GM06990 (cell line): Measurements from ENCODE around the gene FADS1.

Source experiments
- DNase-seq: peaks from one replicate; pipeline ENCODE4 v3.0.0-alpha.2; 2011; ENCODE audit not compliant: insufficient read length; ENCODE audit errors: extremely low read depth
- H3K27me3 ChIP-seq: replicated peaks from 2 replicates; pipeline ENCODE4 v1.6.0; 2011; ENCODE audit warnings: low read length; ENCODE audit not compliant: control insufficient read depth, insufficient read depth
- H3K36me3 ChIP-seq: 2 replicates; pipeline ENCODE4 v1.5.1; 2011; ENCODE audit warnings: low read length; ENCODE audit not compliant: control insufficient read depth, insufficient read depth
- H3K4me3 ChIP-seq: replicated peaks from 2 replicates; pipeline ENCODE4 v1.5.1; 2011; ENCODE audit warnings: low read depth, mild to moderate bottlenecking, control low read depth, low read length
- TF ChIP-seq, protein P1 (sequence below): IDR thresholded peaks from 2 replicates; pipeline ENCODE4 v1.5.1; 2011; ENCODE audit warnings: low read length, control low read depth, mild to moderate bottlenecking, inconsistent platforms; ENCODE audit not compliant: insufficient read depth, poor library complexity, severe bottlenecking

The FADS1 gene

DNA sequence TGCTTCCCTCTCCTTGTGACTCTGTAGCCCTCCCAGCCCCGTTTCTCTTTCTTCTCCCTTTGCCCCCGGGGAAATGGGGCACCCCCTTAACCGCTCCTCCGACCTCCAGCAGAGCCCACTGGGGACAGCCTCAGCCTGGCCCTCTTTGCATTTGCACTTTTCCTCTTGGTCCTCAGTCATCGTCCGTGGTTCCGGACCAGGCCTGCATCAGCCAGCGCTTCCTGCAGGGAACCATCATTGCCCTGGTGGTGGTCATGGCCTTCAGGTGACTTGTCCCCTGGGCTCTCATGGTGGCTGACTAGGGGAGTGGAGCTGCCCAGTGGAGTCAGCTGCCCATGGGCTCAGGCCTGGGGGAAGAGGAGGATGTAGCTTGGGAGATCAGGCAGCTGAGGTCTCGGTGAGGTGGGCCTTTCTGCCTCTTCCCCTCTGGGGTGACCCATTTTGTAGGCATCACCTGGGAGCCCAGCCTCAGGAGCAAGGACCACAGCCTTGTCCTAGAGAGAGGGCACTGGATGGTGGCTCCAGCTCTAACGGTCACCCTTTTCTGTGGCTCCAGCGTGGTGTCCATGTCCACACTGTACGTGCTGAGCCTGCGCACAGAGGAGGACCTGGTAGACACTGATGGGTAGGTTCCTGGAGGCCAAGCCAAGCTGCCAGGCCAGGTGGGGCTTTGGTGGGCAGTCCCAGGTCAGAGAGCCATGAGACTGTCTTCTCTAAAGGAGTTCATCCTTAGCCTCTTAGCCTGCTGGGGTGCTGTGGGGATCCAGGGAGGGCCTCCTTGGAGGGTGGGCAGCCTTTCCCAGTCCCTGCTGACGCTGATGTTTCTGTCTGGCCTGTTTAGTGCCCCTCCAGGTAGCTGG is 36.9 kb downstream of the FADS1 start:
- no peak for DNase-seq
- H3K27me3 ChIP-seq: no peaks in the 10 kb centered on the region
- no peak overlapping the region for H3K4me3 ChIP-seq
- no peaks in the 10 kb centered on the region; the same call in none of the 2 replicates for H3K36me3 ChIP-seq
- TF ChIP-seq, protein P1, sequence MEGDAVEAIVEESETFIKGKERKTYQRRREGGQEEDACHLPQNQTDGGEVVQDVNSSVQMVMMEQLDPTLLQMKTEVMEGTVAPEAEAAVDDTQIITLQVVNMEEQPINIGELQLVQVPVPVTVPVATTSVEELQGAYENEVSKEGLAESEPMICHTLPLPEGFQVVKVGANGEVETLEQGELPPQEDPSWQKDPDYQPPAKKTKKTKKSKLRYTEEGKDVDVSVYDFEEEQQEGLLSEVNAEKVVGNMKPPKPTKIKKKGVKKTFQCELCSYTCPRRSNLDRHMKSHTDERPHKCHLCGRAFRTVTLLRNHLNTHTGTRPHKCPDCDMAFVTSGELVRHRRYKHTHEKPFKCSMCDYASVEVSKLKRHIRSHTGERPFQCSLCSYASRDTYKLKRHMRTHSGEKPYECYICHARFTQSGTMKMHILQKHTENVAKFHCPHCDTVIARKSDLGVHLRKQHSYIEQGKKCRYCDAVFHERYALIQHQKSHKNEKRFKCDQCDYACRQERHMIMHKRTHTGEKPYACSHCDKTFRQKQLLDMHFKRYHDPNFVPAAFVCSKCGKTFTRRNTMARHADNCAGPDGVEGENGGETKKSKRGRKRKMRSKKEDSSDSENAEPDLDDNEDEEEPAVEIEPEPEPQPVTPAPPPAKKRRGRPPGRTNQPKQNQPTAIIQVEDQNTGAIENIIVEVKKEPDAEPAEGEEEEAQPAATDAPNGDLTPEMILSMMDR: no peak

- Histone ChIP-seq H3K4me3 (no peak overlapping the region), H3K36me3 (no peaks in the 10 kb centered on the region; the same call in 1 of the 2 replicates), H3K27me3 (no peaks in the 10 kb centered on the region)
- TF ChIP-seq, protein P1: no peak
- no peak for DNase-seq
Measured at GRCh38 chr11:61778920-61779650, 37.7 kb downstream of the FADS1 start.

DNA sequence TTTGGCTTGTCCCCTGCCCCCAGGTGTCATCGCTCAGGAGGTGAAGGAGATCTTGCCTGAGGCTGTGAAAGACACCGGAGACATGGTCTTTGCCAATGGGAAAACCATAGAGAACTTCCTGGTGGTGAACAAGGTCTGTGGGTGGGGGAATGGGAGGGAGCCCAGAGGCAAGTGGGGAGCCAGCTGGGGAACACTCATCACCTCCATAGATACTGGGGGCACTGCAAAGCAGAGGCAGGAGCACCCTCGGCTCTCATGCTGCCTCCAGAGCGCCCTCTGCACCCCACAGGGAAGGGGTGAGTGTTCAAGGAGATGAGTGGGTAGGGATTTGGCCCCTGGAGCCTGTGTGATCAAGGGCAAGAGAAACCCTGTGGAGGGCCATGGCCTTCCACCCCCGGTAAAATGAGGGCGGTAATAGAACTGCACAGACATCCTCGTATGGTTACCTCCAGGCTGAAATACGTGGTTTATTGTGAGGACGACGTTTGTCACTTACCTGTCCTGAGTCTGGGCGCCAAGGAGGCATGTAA is 38.4 kb downstream of the FADS1 start:
- Histone ChIP-seq H3K36me3 (no peaks in the 10 kb centered on the region; the same call in 1 of the 2 replicates), H3K4me3 (no peak overlapping the region), H3K27me3 (no peaks in the 10 kb centered on the region)
- DNase-seq: no peak
- TF ChIP-seq, protein P1: no peak

DNA sequence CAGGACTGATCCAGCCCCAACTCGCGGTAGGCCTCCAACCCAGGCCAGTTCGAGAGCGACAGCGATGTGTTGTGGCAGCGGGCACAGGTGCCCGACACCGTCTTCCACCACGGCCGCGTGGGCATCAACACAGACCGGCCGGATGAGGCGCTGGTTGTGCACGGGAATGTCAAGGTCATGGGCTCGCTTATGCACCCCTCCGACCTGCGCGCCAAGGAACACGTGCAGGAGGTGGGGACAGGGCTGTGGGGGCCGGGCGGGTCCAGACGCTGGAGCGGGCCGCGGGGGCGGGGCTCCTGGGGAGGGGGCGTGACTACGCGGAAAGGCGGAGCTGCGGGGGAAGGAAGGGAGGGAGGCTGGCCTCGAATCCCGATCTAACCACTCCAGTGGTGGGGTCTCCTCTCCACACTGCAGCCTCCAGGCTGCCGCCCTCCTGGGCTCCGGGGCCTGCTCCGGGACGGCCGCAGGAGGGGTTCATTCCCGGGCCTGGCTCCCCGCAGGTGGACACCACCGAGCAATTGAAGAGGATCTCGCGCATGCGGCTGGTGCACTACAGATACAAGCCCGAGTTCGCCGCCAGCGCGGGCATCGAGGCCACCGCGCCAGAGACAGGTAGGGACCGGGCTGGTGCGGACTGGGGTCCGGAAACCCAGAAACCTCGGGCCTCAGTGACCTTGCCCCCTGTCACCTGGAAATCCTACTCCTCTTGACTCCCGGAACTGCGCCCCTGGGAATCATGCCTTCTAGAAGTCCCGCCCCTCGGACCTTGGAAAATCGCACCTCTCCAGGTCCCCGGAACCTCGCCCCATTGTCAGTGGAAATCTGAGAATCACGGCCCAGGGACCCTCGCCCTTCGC is 39.3 kb downstream of the FADS1 start:
- H3K36me3 ChIP-seq: no peaks in the 10 kb centered on the region; the same call in 1 of the 2 replicates
- no peak overlapping the region for H3K4me3 ChIP-seq
- no peak for DNase-seq
- H3K27me3 ChIP-seq: no peaks in the 10 kb centered on the region
- TF ChIP-seq, protein P1: no peak

DNA sequence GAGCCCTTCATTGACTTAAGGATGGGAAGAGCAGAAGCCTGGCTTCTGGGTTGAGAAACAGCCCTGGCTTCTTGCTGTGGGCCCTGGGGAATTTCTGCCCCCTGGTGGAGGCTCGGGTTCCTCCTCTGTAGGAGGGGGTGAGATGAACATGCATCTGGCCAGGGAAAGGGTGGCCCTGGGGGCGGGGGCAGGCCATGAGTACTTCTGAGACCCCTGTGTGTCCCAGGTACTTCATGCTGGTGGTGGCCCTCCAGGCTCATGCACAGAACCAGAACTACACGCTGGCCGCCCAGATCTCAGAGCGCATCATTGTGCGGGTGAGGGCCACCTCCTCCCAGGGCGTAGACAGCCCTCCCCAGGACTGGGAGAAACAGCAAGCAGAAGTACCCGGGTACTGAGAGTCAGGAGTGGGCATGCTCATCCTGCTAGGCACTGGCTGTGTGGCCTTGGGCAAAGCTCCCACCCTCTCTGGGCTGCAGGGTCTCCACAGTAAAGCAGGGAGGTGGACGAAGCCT is 40.2 kb downstream of the FADS1 start:
- no peaks in the 10 kb centered on the region for H3K27me3 ChIP-seq
- TF ChIP-seq, protein P1: peak; percentile 94
- H3K4me3 ChIP-seq: no peak overlapping the region
- no peaks in the 10 kb centered on the region for H3K36me3 ChIP-seq
- no peak for DNase-seq
